K562 (cell line): Measurements from ENCODE around the gene HMX3. TPM values are rescaled to one million over a fixed set of nuclear protein-coding genes. Genes with fewer than 3 reads are reported as not detected.

ENCODE experiments used
- ATF1 ChIP-seq, 2 experiments: fragments of 450-650 bp in 1 of 2; IDR thresholded peaks; 2 replicates each; pipeline ENCODE4 v1.6.1; 2016; ENCODE audit warnings: missing compliant biosample characterization in 1 of 2, missing genetic modification characterization in 1 of 2
- CBFA2T3 ChIP-seq: fragments of 450-650 bp; IDR thresholded peaks from 2 replicates; pipeline ENCODE4 v1.6.1; 2017
- CHCHD3 ChIP-seq: fragments of 250-450 bp; sonication (Bioruptor Pico); IDR thresholded peaks from 2 replicates; pipeline ENCODE4 v2.1.2; 2022; ENCODE audit warnings: mild to moderate bottlenecking
- CHD4 ChIP-seq: fragments of 200-600 bp; sonication (generic); IDR thresholded peaks from 3 replicates; pipeline ENCODE4 v1.6.1; 2012; ENCODE audit warnings: low read depth, mild to moderate bottlenecking, mixed read lengths, low read length, inconsistent platforms; ENCODE audit not compliant: insufficient read depth, insufficient replicate concordance, poor library complexity, severe bottlenecking
- GTF2A2 ChIP-seq: IDR thresholded peaks from 2 replicates; pipeline ENCODE4 v1.6.1; 2016; ENCODE audit warnings: mild to moderate bottlenecking, missing genetic modification characterization, missing compliant biosample characterization
- MCM3 ChIP-seq: fragments of 450-650 bp; IDR thresholded peaks from 2 replicates; pipeline ENCODE4 v1.6.1; 2016
- MXD1 ChIP-seq: fragments of 250-450 bp; sonication (Bioruptor Pico); IDR thresholded peaks from 2 replicates; pipeline ENCODE4 v1.8.0; 2021; ENCODE audit warnings: borderline replicate concordance, mild to moderate bottlenecking, moderate library complexity; ENCODE audit not compliant: poor library complexity, severe bottlenecking
- SIN3B ChIP-seq: fragments of 450-650 bp; IDR thresholded peaks from 2 replicates; pipeline ENCODE4 v1.6.1; 2017; ENCODE audit warnings: low read depth, mild to moderate bottlenecking, moderate library complexity
- SMAD4 ChIP-seq: fragments of 250-450 bp; sonication (Bioruptor Pico); conservative IDR thresholded peaks from 2 replicates; pipeline ENCODE4 v1.8.0; 2021; ENCODE audit warnings: inconsistent platforms, mild to moderate bottlenecking, moderate library complexity
- SMARCB1 ChIP-seq: IDR thresholded peaks from 2 replicates; pipeline ENCODE4 v1.6.1; 2011; ENCODE audit warnings: improper control_type of control experiment, low read depth; ENCODE audit not compliant: insufficient read length
- SREBF2 ChIP-seq: sonication (generic); formaldehyde crosslinking; IDR thresholded peaks from 2 replicates; pipeline ENCODE4 v1.4.0; 2020; ENCODE audit warnings: mild to moderate bottlenecking, missing genetic modification reagents
- TBP ChIP-seq: optimal IDR thresholded peaks from 2 replicates; pipeline ENCODE3; 2011; ENCODE audit warnings: low read depth, low read length, improper control_type of control experiment
- ZBTB49 ChIP-seq: sonication (generic); formaldehyde crosslinking; IDR thresholded peaks from 2 replicates; pipeline ENCODE4 v1.8.0; 2022; ENCODE audit warnings: missing genetic modification reagents, mild to moderate bottlenecking, borderline replicate concordance
- ZFP1 ChIP-seq: fragments of 450-650 bp; formaldehyde crosslinking; IDR thresholded peaks from 2 replicates; pipeline ENCODE4 v1.4.0; 2020; ENCODE audit warnings: mild to moderate bottlenecking, mixed read lengths
- ZFX ChIP-seq: sonication (generic); formaldehyde crosslinking; IDR thresholded peaks from 2 replicates; pipeline ENCODE4 v1.8.0; 2022; ENCODE audit warnings: mild to moderate bottlenecking, missing genetic modification reagents, moderate library complexity
- ZNF830 ChIP-seq: fragments of 250-450 bp; sonication (Bioruptor Pico); IDR thresholded peaks from 2 replicates; pipeline ENCODE4 v1.5.0; 2021; ENCODE audit warnings: mild to moderate bottlenecking
- polyA plus RNA-seq, 8 experiments: library from polyadenylated mRNA; depleted of rRNA in 4 of 8; stranded (reverse) in 5 of 8; unstranded in 3 of 8; fragments of >200 nt; fragmentation: Nextera tagmentation in 2 of 8; fragmentation: Illumina TruSeq in 1 of 8; extraction: Ambion mirVana in 2 of 8; extraction: Trizol in 1 of 8; gene quantifications; 2 replicates each; pipeline versions ENCODE4 v1.2.1 to v1.2.3, GENCODE V29; 2011 to 2014; ENCODE audit warnings: inconsistent platforms in 1 of 8, missing spikeins in 1 of 8
- total RNA-seq, 7 experiments: library from RNA; depleted of rRNA in 6 of 7; stranded (reverse); fragments of >200 nt in 6 of 7; fragmentation: Illumina TruSeq in 2 of 7; extraction: Trizol in 2 of 7; gene quantifications; 2 replicates each; pipeline versions ENCODE4 v1.2.1 to v1.2.3, GENCODE V29; 2011 to 2021; ENCODE audit warnings: low replicate concordance in 1 of 7
- TF ChIP-seq, protein P1 (sequence below): fragments of 450-650 bp; formaldehyde crosslinking; IDR thresholded peaks from 2 replicates; pipeline ENCODE4 v1.4.0; 2020; ENCODE audit warnings: mild to moderate bottlenecking, mixed read lengths
- TF ChIP-seq, protein P2 (sequence below): fragments of 250-450 bp; sonication (Bioruptor Pico); IDR thresholded peaks from 2 replicates; pipeline ENCODE4 v1.9.0; 2021; ENCODE audit warnings: mild to moderate bottlenecking
- TF ChIP-seq, protein P3 (sequence below): sonication (generic); formaldehyde crosslinking; IDR thresholded peaks from 2 replicates; pipeline ENCODE4 v1.9.0; 2022; ENCODE audit warnings: mild to moderate bottlenecking, missing genetic modification reagents

Gene HMX3
- total and polyA plus RNA-seq, 9 of the 15 experiments (the other 6 are each of a cell fraction or from before 2014, with no cell fraction given), result 0.55 to 43.5 (median 7.4) TPM; not detected in 2

DNA sequence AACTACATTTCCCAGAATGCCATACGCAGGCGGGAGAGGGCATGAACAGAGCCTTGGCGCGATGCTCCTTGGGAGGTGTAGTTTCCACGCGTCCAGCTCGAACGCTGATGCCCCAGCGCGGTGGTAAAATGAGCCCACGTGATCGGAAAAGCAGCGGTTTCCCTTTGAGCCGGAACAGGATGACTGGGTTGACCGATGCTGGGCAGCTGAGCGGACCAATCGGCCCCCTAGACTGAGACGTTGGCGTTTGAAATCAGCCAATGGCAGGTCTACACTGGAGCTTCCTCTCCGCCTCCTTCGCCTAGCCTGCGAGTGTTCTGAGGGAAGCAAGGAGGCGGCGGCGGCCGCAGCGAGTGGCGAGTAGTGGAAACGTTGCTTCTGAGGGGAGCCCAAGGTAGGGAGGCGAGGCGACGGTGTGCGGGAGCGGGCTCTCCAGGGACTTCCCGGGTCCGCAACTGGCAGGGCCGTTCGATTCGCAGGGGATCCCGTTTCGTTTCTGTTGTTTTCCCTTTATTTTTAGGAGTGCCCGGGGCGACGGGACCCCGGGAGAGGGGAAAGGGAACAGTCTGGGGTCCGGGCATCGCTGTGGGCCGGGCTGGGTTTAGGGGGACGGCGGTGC is 18.4 kb downstream of the HMX3 start, which contains the start of gene BUB3 (continued):
- TF ChIP-seq CHD4 (no peak), SREBF2 (no peak), SMAD4 (CRISPR knock-in tag) (0 out of 2 replicates have a peak, but pooled peaks have one; percentile 12), TBP (peak; percentile 66), ATF1 (CRISPR knock-in tag; IDR thresholded peaks at IDR 0.05) (no peak), ATF1 (tag; IDR thresholded peaks at IDR 0.05) (peak; percentile 84), GTF2A2 (tag) (no peak), ZNF830 (CRISPR knock-in tag) (no peak), ZFP1 (CRISPR knock-in tag) (no peak), CBFA2T3 (no peak), ZFX (CRISPR knock-in tag) (peak; percentile 38), CHCHD3 (CRISPR knock-in tag) (no peak), SIN3B (no peak), MCM3 (no peak), SMARCB1 (no peak), ZBTB49 (CRISPR knock-in tag) (no peak), MXD1 (no peak)
- TF ChIP-seq, protein P1, sequence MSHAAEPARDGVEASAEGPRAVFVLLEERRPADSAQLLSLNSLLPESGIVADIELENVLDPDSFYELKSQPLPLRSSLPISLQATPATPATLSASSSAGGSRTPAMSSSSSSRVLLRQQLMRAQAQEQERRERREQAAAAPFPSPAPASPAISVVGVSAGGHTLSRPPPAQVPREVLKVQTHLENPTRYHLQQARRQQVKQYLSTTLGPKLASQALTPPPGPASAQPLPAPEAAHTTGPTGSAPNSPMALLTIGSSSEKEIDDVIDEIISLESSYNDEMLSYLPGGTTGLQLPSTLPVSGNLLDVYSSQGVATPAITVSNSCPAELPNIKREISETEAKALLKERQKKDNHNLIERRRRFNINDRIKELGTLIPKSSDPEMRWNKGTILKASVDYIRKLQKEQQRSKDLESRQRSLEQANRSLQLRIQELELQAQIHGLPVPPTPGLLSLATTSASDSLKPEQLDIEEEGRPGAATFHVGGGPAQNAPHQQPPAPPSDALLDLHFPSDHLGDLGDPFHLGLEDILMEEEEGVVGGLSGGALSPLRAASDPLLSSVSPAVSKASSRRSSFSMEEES (CRISPR knock-in tag), result peak; percentile 93
- TF ChIP-seq, protein P2, sequence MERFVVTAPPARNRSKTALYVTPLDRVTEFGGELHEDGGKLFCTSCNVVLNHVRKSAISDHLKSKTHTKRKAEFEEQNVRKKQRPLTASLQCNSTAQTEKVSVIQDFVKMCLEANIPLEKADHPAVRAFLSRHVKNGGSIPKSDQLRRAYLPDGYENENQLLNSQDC (CRISPR knock-in tag), result no peak
- TF ChIP-seq, protein P3, sequence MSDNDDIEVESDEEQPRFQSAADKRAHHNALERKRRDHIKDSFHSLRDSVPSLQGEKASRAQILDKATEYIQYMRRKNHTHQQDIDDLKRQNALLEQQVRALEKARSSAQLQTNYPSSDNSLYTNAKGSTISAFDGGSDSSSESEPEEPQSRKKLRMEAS (CRISPR knock-in tag), result peak; percentile 78
